RPMI8226 (cell line): Measurements from ENCODE around the gene TMEM185A.
"Not testable (repeated sequence)": the region's sequence is repeated elsewhere in the genome, so short reads cannot be mapped to it uniquely, and the experiment has no call there.

Source experiments
- DNase-seq: peaks from one replicate; pipeline ENCODE4 v3.0.0-alpha.2; 2015

TMEM185A gene

DNA sequence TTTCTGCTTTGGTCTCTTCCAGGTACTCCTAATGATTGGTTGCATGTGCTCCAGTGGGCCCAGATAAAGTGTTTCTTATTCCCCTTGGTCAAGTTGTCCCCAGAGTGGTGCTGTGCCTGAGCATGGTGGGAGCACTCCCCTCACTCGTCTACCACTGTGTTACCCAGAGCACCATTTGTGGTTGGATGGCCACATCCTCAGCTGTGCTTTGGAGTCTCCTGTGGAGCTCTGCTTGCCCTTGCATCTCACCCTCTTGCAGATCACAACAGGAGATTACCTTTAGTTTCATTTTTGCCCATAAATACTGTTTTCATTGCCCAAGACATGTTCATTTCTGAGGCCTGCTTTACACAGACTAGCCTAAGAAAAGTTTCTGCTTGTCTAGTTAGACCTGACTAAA is 81.1 kb downstream of the TMEM185A start:
- DNase-seq = not testable (repeated sequence)

DNA sequence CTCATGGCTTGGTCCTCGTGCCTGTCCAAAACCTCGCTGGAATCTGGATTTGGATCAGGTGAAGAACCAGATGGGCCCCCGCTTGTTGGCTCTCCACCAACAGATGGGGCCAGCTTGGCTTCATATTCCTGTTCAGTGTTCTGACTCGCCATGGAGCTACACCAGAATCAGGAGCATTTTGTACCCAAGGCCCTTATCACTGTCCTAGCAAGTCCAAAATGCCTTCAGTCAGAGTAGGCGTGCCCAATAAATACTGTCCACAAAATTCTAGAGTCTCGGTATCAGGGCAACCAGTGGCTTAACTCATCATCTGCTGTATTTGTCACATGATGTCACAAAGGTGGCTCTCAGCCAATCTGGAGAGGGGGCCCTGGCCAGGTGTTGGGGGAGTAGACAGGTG is 81.9 kb downstream of the TMEM185A start, which contains the start of gene HSFX3:
HSFX3 (minus strand) TSS at position 224 of the 400 bp plus-strand sequence; CDS start at position 152, 72 bp downstream.
- DNase-seq = not testable (repeated sequence)

DNA sequence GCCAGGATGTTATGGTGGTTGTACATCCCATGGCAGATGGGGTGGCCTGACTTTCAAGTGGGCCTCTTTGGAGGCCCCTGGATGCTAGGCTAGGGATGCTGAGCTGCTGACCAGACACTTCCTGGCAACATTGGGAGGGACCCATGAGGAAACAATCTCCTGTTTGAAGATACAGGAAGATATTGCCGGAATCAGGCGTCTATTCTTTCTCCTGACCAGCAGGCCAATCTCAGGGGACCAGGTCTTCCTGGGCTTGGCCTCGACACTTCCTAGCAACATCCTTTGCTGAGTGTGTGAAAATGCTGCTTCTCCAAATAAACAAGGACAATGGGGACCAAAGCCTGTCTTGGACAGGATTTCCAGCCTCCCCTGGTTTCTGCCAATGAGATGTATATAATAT is 83.8 kb downstream of the TMEM185A start:
- DNase-seq = not testable (repeated sequence)

DNA sequence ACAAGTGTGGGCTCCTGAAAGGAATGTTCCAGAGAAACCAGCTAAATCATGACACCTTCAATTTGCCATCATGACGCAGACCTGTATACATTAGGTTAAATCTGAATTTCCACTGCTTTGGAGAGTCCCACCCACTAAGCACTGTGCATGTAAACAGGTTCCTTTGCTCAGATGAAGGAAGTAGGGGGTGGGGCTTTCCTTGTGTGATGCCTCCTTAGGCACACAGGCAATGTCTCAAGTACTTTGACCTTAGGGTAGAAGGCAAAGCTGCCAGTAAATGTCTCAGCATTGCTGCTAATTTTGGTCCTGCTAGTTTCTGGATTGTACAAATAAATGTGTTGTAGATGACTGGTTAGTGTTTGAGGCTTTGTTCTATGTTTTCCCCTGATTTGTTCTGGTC is 84.6 kb downstream of the TMEM185A start:
- DNase-seq = not testable (repeated sequence)
